ENCODE results near the gene AGER. TPM values are rescaled to one million over a fixed set of nuclear protein-coding genes. Genes with fewer than 3 reads are reported as not detected.

Gene AGER
- polyA plus RNA-seq, 6 donors from 2014 or later: 0.32 to 1.1 (median 0.63) TPM; not detected in 2

DNA sequence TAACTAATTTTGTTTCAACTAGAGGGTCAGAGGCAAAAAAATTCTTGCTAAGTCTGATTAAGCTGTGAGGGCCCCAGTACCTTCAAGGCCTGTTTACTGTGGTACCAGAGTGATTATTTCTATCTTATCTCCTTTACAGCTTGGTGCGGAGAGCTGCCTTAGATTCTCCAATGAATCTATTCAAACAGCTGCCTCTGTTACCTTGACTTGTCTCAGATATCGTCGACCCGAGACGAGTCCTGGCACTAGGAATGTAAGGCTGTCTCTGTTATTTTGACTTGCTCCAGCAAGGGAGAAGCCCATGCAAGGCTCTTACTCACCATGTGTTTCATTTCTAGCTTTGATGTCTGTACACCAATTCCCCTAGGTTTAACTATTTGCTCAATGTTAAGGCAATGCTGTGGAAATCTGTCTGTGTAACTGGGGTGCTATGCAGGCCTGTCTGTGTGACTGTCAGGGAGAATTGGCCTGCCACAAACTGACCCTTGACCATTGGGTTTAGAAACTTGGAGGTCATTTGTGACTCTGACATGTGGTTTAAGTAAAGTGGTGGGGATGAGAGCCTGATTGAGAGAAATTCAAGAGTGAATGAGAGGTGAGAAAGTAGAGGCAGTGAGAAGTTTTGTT, 43.5 kb downstream of the AGER start:
- no peak overlapping the region for H3K27ac Mint-ChIP-seq
- peaks cover 0 to 5% (median 0%) of the 10 kb centered on the region in 3 donors for H3K4me1 Mint-ChIP-seq
- no peak for DNase-seq
- ATAC-seq (ENCODE audit: low read depth in 2 of 2): no peak
- no peaks in the 10 kb centered on the region for H3K9me3 Mint-ChIP-seq
- no peak overlapping the region for H3K4me3 Mint-ChIP-seq
- H3K27me3 Mint-ChIP-seq: peaks cover 14 to 22% (median 16%) of the 10 kb centered on the region in 3 donors
- H3K36me3 Mint-ChIP-seq: no peaks in the 10 kb centered on the region

GRCh38 chr6:32139590-32139989, 44.5 kb downstream of the AGER start:
- no peaks in the 10 kb centered on the region for H3K9me3 Mint-ChIP-seq
- H3K4me3 Mint-ChIP-seq: no peak overlapping the region
- H3K36me3 Mint-ChIP-seq: no peaks in the 10 kb centered on the region
- DNase-seq: no peak
- H3K27ac Mint-ChIP-seq: no peak overlapping the region
- ATAC-seq (ENCODE audit: low read depth in 2 of 2): no peak
- peaks cover 0 to 5% (median 0%) of the 10 kb centered on the region in 3 donors for H3K4me1 Mint-ChIP-seq
- H3K27me3 Mint-ChIP-seq: peaks cover 14 to 31% (median 16%) of the 10 kb centered on the region in 3 donors

DNA sequence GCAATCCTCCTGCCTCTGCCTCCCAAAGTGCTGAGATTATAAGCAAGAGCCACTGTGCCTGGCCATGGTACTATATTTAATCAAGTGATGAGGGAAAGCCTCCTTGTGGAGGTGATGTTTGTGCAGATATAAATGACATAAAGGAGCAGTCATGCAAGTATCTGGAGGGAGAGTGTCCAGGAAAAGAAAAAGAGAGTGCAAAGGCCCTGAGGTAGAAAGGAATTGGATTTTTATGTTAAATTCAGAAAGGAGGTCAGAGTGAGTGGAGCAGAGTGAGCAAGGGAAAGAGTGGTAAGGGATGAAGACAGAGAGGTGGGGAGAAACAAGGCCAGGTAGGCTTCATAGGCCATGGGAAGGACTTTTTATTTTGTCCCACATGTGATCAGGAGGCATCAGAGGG, 46.6 kb downstream of the AGER start:
- no peak for ATAC-seq (ENCODE audit: low read depth in 2 of 2)
- Mint-ChIP-seq H3K4me3 (no peak overlapping the region), H3K36me3 (no peaks in the 10 kb centered on the region), H3K27me3 (peaks cover 11 to 40% (median 22%) of the 10 kb centered on the region in 3 donors), H3K4me1 (peaks cover 0 to 5% (median 0%) of the 10 kb centered on the region in 3 donors), H3K27ac (no peak overlapping the region), H3K9me3 (no peaks in the 10 kb centered on the region)
- DNase-seq: no peak

GRCh38 chr6:32133786-32134185, 50.3 kb downstream of the AGER start:
- no peak for DNase-seq
- Mint-ChIP-seq H3K27me3 (peaks cover 6 to 21% (median 9%) of the 10 kb centered on the region in 3 donors), H3K27ac (no peak overlapping the region), H3K4me1 (peaks cover 7 to 20% (median 15%) of the 10 kb centered on the region in 3 donors), H3K36me3 (no peaks in the 10 kb centered on the region), H3K9me3 (peaks cover 0 to 2% (median 0%) of the 10 kb centered on the region in 7 donors), H3K4me3 (no peak overlapping the region)
- no peak for ATAC-seq (ENCODE audit: low read depth in 2 of 2)

- ATAC-seq (ENCODE audit: low read depth in 2 of 2) (no peak), DNase-seq (no peak)
- H3K27me3 Mint-ChIP-seq: peaks cover 6 to 21% (median 9%) of the 10 kb centered on the region in 3 donors
- H3K4me1 Mint-ChIP-seq: peaks cover 22 to 36% (median 30%) of the 10 kb centered on the region in 3 donors
- H3K4me3 Mint-ChIP-seq: peak overlapping the region in 3 of 8 donors; percentile 36 to 42 (median 39)
- no peaks in the 10 kb centered on the region for H3K36me3 Mint-ChIP-seq
- peaks cover 0 to 2% (median 0%) of the 10 kb centered on the region in 7 donors for H3K9me3 Mint-ChIP-seq
- peak overlapping the region in 1 of 6 donors; percentile 49 for H3K27ac Mint-ChIP-seq
Observed at GRCh38 chr6:32132110-32132509, 51.9 kb downstream of the AGER start.

GRCh38 chr6:32131439-32131948, 52.6 kb downstream of the AGER start:
- H3K36me3 Mint-ChIP-seq: no peaks in the 10 kb centered on the region
- H3K27me3 Mint-ChIP-seq: peaks cover 6 to 21% (median 9%) of the 10 kb centered on the region in 3 donors
- DNase-seq (no peak), ATAC-seq (ENCODE audit: low read depth in 2 of 2) (no peak)
- peaks cover 27 to 43% (median 36%) of the 10 kb centered on the region in 3 donors for H3K4me1 Mint-ChIP-seq
- H3K9me3 Mint-ChIP-seq: peaks cover 0 to 2% (median 0%) of the 10 kb centered on the region in 7 donors
- peak overlapping the region in 7 of 8 donors; percentile 20 to 75 (median 50) for H3K4me3 Mint-ChIP-seq
- peak overlapping the region in 3 of 6 donors; percentile 10 to 59 (median 27) for H3K27ac Mint-ChIP-seq

Other genes with a start within 250 kb of the AGER start
- gene CFB, start 238.2 kb downstream of the AGER start, polyA plus RNA-seq (ENCODE audit: low read depth in 6 of 6): 1 to 10 TPM in 3 of 6 donors, under 1 TPM in 1, not detected in 2; 0.68 to 1.6 (median 1.1) TPM
- 100 to 1,000 TPM in 1 of 6 donors, 10 to 100 TPM in 5; 59.1 to 104 (median 65.3) TPM for gene NELFE, start 225.3 kb downstream of the AGER start, polyA plus RNA-seq (ENCODE audit: low read depth in 6 of 6)
- gene SKIC2, start 225.1 kb downstream of the AGER start, polyA plus RNA-seq (ENCODE audit: low read depth in 6 of 6): 10 to 100 TPM; 10.7 to 21.0 (median 18.1) TPM
- 10 to 100 TPM; 15.5 to 24.0 (median 20.5) TPM for gene DXO, start 212.1 kb downstream of the AGER start, polyA plus RNA-seq (ENCODE audit: low read depth in 6 of 6)
- under 1 TPM in 3 of 6 donors, not detected in 3; 0.27 to 0.54 (median 0.29) TPM for gene C4A, start 202.2 kb downstream of the AGER start, polyA plus RNA-seq (ENCODE audit: low read depth in 6 of 6)
- 1 to 10 TPM in 1 of 6 donors, under 1 TPM in 1, not detected in 4; 0.60 to 1.0 TPM for gene C4B, start 169.5 kb downstream of the AGER start, polyA plus RNA-seq (ENCODE audit: low read depth in 6 of 6)
- not detected for gene CYP21A2, start 145.8 kb downstream of the AGER start, polyA plus RNA-seq (ENCODE audit: low read depth in 6 of 6)
- under 1 TPM in 2 of 6 donors, not detected in 4; 0.23 to 0.44 TPM for gene TNXB, start 74.9 kb downstream of the AGER start, polyA plus RNA-seq (ENCODE audit: low read depth in 6 of 6)
- 10 to 100 TPM; 25.7 to 35.0 (median 32.4) TPM for gene ATF6B, start 56.0 kb downstream of the AGER start, polyA plus RNA-seq (ENCODE audit: low read depth in 6 of 6)
- 1 to 10 TPM in 5 of 6 donors, not detected in 1; 1.0 to 3.4 (median 1.6) TPM for gene FKBPL, start 54.0 kb downstream of the AGER start, polyA plus RNA-seq (ENCODE audit: low read depth in 6 of 6)
- gene PRRT1, start 32.3 kb downstream of the AGER start, polyA plus RNA-seq (ENCODE audit: low read depth in 6 of 6): not detected
- gene PPT2, start 30.1 kb downstream of the AGER start, polyA plus RNA-seq (ENCODE audit: low read depth in 6 of 6): 1 to 10 TPM in 4 of 6 donors, under 1 TPM in 1, not detected in 1; 0.96 to 3.0 (median 2.0) TPM
- not detected for gene EGFL8, start 19.7 kb downstream of the AGER start, polyA plus RNA-seq (ENCODE audit: low read depth in 6 of 6)
- gene AGPAT1, start 8.2 kb downstream of the AGER start, polyA plus RNA-seq (ENCODE audit: low read depth in 6 of 6): 10 to 100 TPM in 5 of 6 donors, 1 to 10 TPM in 1; 9.1 to 20.6 (median 13.1) TPM
- gene RNF5, start 5.8 kb downstream of the AGER start, polyA plus RNA-seq (ENCODE audit: low read depth in 6 of 6): 100 to 1,000 TPM in 3 of 6 donors, 10 to 100 TPM in 3; 85.9 to 116 (median 102) TPM
- 1 to 10 TPM in 5 of 6 donors, under 1 TPM in 1; 0.64 to 4.0 (median 3.1) TPM for gene PBX2, start 5.9 kb upstream of the AGER start, polyA plus RNA-seq (ENCODE audit: low read depth in 6 of 6)
- gene GPSM3, start 8.4 kb upstream of the AGER start, polyA plus RNA-seq (ENCODE audit: low read depth in 6 of 6): 100 to 1,000 TPM in 5 of 6 donors, 10 to 100 TPM in 1; 99.0 to 145 (median 125) TPM
- gene NOTCH4, start 39.8 kb upstream of the AGER start, polyA plus RNA-seq (ENCODE audit: low read depth in 6 of 6): 1 to 10 TPM; 5.1 to 10.0 (median 8.4) TPM
- gene TSBP1, start 187.7 kb upstream of the AGER start, polyA plus RNA-seq (ENCODE audit: low read depth in 6 of 6): not detected
- not detected for gene BTNL2, start 222.9 kb upstream of the AGER start, polyA plus RNA-seq (ENCODE audit: low read depth in 6 of 6)

All from naive B cell (primary cell).